WI38 (cell line): ENCODE results near the gene ZP3.
A peak's percentile ranks its signal among the peaks of the same experiment; 100 is the strongest.
"Not testable (repeated sequence)": the region's sequence is repeated elsewhere in the genome, so short reads cannot be mapped to it uniquely, and the experiment has no call there.

Source experiments
- H3K4me3 ChIP-seq: 2 replicates; pipeline ENCODE4 v1.5.1; 2011; ENCODE audit warnings: low read depth, mild to moderate bottlenecking, control low read depth, low read length

ZP3 gene

GRCh38 chr7:76442664-76443446 lies 18.1 kb downstream of the ZP3 start:
- H3K4me3 ChIP-seq, result not testable (repeated sequence)

- H3K4me3 ChIP-seq, result not testable (repeated sequence)
Observed at GRCh38 chr7:76443846-76444245, 19.1 kb downstream of the ZP3 start.

- not testable (repeated sequence) for H3K4me3 ChIP-seq
Observed at GRCh38 chr7:76445577-76446008, 20.8 kb downstream of the ZP3 start.

DNA sequence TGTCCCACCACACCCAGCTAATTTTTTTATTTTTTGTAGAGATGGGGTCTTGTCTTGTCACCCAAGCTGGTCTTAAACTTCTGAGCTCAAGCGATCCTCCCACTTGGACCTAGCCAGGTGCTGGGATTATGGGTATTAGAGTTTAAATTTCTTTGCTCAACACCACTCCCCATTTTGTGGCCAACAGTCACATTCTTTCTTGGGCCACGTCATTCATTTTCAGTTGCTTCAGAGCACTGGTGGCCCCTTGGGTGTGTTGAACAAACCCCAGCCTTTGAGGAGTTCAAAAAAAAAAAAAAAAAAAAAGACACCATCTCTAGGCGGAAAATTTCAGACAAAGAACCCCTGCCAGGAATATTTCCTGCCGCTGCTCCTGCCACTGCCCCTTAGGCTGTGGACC lies 32.3 kb downstream of the ZP3 start:
- not testable (repeated sequence) for H3K4me3 ChIP-seq

DNA sequence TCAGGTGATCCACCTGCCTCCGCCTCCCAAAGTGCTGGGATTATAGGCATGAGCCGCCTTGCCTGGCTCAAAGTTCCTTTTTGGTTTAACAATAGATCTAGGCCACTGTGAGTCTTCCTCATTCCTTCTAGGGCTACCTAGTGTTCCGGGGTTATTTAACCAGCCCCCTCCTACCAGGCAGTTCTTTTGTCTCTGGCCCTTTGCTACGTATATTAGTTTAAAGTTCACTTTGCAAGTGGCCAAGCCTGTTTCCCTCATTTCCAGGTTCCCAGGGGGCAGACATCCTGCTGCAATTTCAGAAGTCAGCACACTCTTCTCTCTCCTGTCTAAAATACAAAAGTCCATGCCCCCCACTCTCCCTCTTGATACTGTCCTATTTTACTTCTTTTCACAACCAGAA lies 33.8 kb downstream of the ZP3 start:
- H3K4me3 ChIP-seq, result not testable (repeated sequence)

DNA sequence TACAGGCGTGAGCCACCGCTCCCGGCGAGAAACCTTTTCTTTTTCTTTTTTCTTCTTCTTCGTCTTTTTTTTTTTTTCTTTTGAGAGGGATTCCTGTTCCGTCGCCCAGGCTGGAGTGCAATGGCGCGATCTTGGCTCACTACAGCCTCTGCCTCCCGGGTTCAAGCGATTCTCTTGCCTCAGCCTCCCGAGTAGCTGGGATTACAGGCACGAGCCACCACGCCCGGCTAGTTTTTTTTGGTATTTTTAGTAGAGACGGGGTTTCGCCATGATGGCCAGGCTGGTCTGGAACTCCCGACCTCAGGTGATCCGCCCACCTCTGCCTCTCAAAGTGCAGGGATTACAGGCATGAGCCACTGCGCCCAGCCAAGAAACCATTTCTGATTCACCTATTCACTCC lies 36.0 kb downstream of the ZP3 start:
- not testable (repeated sequence) for H3K4me3 ChIP-seq

GRCh38 chr7:76461464-76462101 lies 36.8 kb downstream of the ZP3 start, which contains the start of gene DTX2:
Gene DTX2 (plus strand): TSS chr7:76461709. CDS start chr7:76480510, 18,801 bp downstream.
- peak within 1 kb of the TSS; percentile 54 for H3K4me3 ChIP-seq

DNA sequence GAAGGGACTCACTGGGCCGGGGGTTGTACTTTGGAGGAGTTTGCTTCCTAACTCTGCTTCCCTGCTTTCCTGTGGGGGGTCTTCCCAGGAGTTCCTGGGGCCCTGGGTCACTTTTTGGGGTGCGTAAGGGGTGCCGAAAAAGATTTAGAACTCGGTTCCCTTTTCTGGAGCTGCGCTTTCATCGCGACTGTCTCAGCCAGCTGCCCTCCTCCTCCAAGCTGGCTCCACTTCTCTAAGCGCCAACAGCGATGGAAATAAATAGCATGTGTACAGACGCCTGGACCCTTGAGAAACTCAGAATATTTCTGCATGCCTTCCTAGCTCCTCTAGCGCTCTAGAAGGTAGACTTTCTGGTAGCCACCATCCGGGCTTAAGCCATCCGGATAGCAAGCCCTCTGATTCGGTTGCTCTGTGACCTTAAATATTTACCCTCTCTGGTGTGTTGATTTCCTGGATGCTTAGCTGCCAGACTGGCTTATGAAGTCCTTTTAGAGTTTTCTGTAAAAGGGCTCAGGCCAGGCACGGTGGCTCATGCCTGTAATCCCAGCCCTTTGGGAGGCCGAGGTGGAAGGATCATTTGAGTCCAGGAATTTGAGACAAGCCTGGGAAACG lies 37.6 kb downstream of the ZP3 start:
- not testable (repeated sequence) for H3K4me3 ChIP-seq

DNA sequence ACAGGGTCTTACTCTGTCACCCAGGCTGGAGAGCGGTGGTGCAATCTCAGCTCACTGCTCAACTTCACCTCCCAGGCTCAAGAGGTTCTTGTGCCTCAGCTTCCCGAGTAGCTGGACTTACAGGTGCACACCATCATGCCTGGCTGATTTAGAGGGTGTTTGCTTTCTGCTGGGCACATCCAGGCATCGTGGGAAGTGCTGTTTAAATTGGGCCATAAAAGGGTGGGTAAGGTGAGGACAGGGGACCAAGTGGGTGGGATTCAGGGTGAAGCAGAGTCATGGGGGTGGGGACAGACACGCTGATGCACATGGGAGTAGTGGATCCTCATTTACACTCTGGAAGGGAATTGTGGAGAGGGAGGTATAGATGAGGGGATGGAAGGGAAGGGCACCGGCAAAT lies 40.2 kb downstream of the ZP3 start:
- not testable (repeated sequence) for H3K4me3 ChIP-seq

DNA sequence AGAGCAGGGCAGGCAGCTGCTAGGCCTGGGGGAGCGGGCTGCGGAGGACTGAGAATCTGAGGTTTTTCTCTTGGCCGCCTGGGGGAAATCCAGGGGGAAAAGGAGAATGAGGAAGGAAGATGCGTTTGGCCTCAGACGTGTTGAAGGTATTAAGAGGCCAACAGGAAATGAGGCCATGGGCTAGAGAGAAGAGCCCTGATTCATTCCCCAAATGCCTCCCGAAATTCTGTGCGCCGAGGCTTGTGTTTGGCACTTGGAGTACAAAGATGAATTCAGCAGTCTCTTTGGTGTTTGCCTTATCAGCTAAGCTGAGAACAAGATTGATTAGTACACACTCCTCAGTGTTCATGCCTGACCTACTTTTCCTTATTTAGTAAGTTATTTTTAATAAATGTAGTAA lies 41.2 kb downstream of the ZP3 start:
- H3K4me3 ChIP-seq, result not testable (repeated sequence)

- H3K4me3 ChIP-seq, result not testable (repeated sequence)
Observed at GRCh38 chr7:76467743-76468404, 43.1 kb downstream of the ZP3 start.

DNA sequence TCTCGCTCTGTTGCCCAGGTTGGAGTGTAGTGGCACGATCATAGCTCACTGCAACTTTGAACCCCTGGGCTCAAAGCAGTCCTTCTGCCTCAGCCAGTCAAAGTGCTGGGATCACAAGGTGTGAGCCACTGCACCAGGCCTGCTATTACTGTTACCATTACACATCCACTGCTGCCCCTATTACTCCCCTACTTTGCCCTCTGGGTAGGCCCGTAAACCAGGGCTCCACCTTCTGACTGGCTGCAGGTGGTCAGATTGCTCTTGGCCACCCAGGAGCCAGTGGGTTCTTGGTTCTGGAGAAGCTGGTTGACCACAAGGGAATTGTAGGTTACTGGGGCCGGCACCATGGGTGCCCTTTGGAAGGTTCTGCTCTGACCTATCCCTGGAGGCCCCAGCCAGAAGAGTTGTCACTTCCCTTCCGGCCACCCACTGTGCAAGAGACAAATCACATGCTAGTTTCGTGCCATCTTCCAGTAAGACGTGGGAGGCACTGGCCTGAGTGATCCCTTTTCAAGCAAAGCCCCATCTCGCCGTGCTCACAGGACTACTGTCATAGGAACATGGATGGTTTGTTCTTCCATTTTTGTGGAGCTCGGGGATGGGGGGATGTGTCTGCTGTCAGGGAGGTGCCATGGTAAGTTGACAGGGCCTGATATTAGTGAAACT lies 46.9 kb downstream of the ZP3 start:
- H3K4me3 ChIP-seq, result not testable (repeated sequence)

DNA sequence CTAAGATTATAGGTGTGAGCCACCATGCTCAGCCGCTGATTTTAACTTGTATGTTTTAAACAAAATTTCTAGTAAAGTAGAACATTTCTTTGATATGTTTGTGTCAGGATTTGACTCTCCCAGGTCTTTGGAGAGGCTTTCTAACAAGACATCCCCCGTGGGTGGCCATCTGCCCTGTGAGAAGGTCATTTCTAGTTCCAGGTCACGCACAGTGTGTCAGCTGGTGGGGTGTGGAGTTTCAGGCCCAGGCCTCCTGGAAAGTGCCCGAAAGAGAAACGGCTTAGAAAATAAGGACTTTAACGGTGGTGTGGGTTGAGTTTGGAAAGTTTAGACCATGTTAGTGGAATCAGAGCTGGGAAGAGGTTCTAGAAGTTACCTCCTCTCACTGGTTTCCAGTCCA lies 48.3 kb downstream of the ZP3 start:
- H3K4me3 ChIP-seq, result not testable (repeated sequence)

DNA sequence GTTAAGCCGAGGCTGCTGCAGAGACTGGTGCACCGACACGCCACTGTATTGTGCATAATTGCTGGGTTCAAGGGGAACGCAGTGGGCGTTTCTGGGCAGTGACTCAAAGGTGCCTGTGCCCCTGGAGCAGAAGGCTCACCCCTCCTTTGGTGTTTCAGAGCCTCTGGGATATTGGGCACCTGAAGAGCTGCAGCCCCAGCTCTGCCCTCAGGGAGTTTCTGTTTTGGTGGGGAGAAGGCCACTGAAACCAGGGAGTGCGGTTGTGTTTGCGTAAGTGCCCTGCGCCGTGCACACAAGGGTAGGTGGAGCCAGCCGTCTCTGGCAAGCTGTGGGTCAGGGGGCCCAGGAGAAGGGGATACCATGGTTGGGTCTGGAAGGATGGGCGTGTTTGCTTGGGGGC lies 51.5 kb downstream of the ZP3 start:
- H3K4me3 ChIP-seq, result not testable (repeated sequence)

DNA sequence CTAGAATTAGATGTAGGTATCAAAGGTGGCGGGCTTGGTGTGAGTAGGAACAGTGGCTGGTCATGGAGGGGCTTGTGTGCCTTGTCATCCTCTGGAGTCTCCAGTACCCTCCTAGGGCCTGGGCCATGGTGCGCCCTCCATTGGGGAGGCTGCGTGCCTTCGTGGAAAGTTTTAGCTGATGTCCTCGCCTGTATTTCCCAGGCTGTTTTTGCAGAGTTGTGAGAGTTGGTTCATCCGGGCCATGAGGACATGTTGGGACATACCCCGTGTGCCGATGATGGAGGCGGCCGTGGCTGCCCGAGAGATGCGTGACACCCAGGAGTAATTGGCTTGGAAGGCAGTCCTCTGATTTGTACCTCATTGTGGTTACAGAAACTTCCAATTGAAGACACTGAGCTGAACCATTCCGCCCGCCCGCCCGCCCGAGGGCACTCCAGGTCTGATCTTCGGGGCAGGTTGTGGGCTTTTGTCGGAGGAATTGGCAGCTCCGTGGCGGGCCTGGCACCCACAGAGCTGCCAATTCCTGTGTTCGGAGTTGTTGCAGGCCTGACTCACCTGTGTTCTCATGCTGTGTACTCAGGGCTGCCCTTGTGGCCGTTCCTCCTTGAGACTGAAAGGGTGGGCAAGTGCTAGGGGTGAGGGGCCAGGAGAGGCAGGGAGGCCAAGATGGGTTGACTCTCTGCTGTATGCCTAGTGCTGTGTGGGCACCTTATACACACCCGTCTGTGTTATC lies 52.2 kb downstream of the ZP3 start:
- not testable (repeated sequence) for H3K4me3 ChIP-seq

DNA sequence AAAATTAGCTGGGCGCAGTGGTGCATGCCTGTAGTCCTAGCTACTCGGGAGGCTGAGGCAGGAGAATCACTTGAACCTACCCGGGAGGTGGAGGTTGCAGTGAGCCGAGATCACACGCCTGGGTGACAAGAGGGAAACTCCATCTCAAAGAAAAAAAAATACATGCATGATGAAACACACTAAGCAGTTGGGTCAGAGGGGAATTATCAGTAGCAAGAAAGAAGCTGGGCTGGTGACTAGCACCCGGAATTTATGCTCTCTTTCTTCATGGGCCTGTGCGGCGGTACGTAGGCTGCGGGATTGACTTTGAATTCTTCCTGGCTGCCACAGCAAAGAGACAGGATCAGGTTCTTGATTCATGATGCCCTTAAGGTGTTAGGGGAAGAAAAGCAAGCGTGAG lies 54.9 kb downstream of the ZP3 start:
- not testable (repeated sequence) for H3K4me3 ChIP-seq

GRCh38 chr7:76480403-76481253 lies 55.9 kb downstream of the ZP3 start:
- H3K4me3 ChIP-seq, result not testable (repeated sequence)

- H3K4me3 ChIP-seq, result not testable (repeated sequence)
Observed at GRCh38 chr7:76482660-76483059, 57.9 kb downstream of the ZP3 start.

DNA sequence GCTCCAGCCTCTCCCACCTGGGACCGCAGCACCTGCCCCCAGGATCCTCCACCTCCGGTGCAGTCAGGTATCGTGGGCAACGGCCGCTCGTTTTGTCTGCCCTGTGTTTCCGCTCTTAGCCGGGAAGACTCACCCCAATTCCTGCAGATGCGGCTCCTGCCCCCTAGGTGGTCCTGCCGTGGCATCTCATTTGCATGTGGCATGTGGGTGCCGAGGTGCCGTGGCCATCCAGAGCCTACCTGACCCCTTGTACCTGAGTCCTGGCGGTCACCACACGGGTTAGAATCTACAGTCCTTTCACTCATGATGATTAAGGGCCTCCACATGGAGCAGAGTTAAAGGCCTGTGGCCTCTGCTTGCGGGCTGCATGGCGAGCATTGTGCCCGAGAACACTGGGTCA lies 58.3 kb downstream of the ZP3 start:
- H3K4me3 ChIP-seq, result not testable (repeated sequence)
